ENCODE data around the gene DNAH9.

The DNAH9 gene

GRCh38 chr17:11757815-11758214 lies 159.5 kb downstream of the DNAH9 start:
- DNase-seq (ENCODE audit: low spot score) = no peak

GRCh38 chr17:11768106-11768505 lies 169.8 kb downstream of the DNAH9 start:
- no peak for DNase-seq (ENCODE audit: low spot score)

- no peak for DNase-seq (ENCODE audit: low spot score)
These were observed 170.7 kb downstream of the DNAH9 start for GRCh38 chr17:11768981-11769380.

- DNase-seq (ENCODE audit: low spot score) = no peak
These were observed 173.8 kb downstream of the DNAH9 start for GRCh38 chr17:11772031-11772430.

- no peak for DNase-seq (ENCODE audit: low spot score)
These were observed 181.6 kb downstream of the DNAH9 start for GRCh38 chr17:11779892-11780291.

GRCh38 chr17:11780621-11781020 lies 182.4 kb downstream of the DNAH9 start:
- no peak for DNase-seq (ENCODE audit: low spot score)

GRCh38 chr17:11786711-11787438 lies 188.6 kb downstream of the DNAH9 start:
- DNase-seq (ENCODE audit: low spot score) = no peak

- peak; percentile 60 for DNase-seq (ENCODE audit: low spot score)
These were observed 197.6 kb downstream of the DNAH9 start for GRCh38 chr17:11795906-11796305.

GRCh38 chr17:11797803-11798202 lies 199.5 kb downstream of the DNAH9 start:
- DNase-seq (ENCODE audit: low spot score) = no peak

GRCh38 chr17:11803231-11803969 lies 205.1 kb downstream of the DNAH9 start:
- no peak for DNase-seq (ENCODE audit: low spot score)

GRCh38 chr17:11805138-11805537 lies 206.9 kb downstream of the DNAH9 start:
- DNase-seq (ENCODE audit: low spot score) = no peak

GRCh38 chr17:11805952-11806351 lies 207.7 kb downstream of the DNAH9 start:
- no peak for DNase-seq (ENCODE audit: low spot score)

GRCh38 chr17:11807606-11808005 lies 209.3 kb downstream of the DNAH9 start:
- DNase-seq (ENCODE audit: low spot score) = no peak

- no peak for DNase-seq (ENCODE audit: low spot score)
These were observed 215.0 kb downstream of the DNAH9 start for GRCh38 chr17:11813278-11813677.

GRCh38 chr17:11813871-11814270 lies 215.6 kb downstream of the DNAH9 start:
- DNase-seq (ENCODE audit: low spot score) = no peak

- DNase-seq (ENCODE audit: low spot score) = no peak
These were observed 216.5 kb downstream of the DNAH9 start for GRCh38 chr17:11814655-11815262.

GRCh38 chr17:11816409-11816808 lies 218.1 kb downstream of the DNAH9 start:
- DNase-seq (ENCODE audit: low spot score) = no peak

GRCh38 chr17:11823862-11824261 lies 225.6 kb downstream of the DNAH9 start:
- no peak for DNase-seq (ENCODE audit: low spot score)

GRCh38 chr17:11825572-11826209 lies 227.4 kb downstream of the DNAH9 start:
- no peak for DNase-seq (ENCODE audit: low spot score)

GRCh38 chr17:11832401-11833137 lies 234.3 kb downstream of the DNAH9 start:
- DNase-seq (ENCODE audit: low spot score) = no peak

GRCh38 chr17:11836508-11836907 lies 238.2 kb downstream of the DNAH9 start:
- DNase-seq (ENCODE audit: low spot score) = no peak

GRCh38 chr17:11840052-11840451 lies 241.8 kb downstream of the DNAH9 start:
- DNase-seq (ENCODE audit: low spot score) = no peak
